MG63 (cell line): Measurements from ENCODE around the gene OR1E1. TPM values are rescaled to one million over a fixed set of nuclear protein-coding genes. Genes with fewer than 3 reads are reported as not detected.
"Not testable (repeated sequence)": the region's sequence is repeated elsewhere in the genome, so short reads cannot be mapped to it uniquely, and the experiment has no call there.

ENCODE experiments used
- DNase-seq: peaks from one replicate; pipeline ENCODE4 v3.0.0-alpha.2; 2020
- H3K27me3 ChIP-seq: fragments of 250-450 bp; sonication (Bioruptor Pico); 2 replicates; pipeline ENCODE4 v1.5.1; 2020; ENCODE audit warnings: mild to moderate bottlenecking, moderate library complexity
- H3K36me3 ChIP-seq: fragments of 250-450 bp; sonication (Bioruptor Pico); 2 replicates; pipeline ENCODE4 v1.5.1; 2020; ENCODE audit warnings: mild to moderate bottlenecking, moderate library complexity
- H3K4me3 ChIP-seq: fragments of 250-450 bp; sonication (Bioruptor Pico); 2 replicates; pipeline ENCODE4 v1.5.1; 2020; ENCODE audit warnings: mild to moderate bottlenecking, moderate library complexity
- H3K9me3 ChIP-seq: fragments of 250-450 bp; sonication (Bioruptor Pico); 2 replicates; pipeline ENCODE4 v1.5.1; 2020; ENCODE audit warnings: mild to moderate bottlenecking, moderate library complexity
- total RNA-seq: library from RNA; depleted of rRNA; stranded (reverse); fragments of >200 nt; shearing (Covaris generic); gene quantifications from 2 replicates; pipeline ENCODE4 v1.2.3, GENCODE V29; 2014; ENCODE audit warnings: low replicate concordance; rRNA removed

OR1E1 gene
- total RNA-seq, result not detected in 2 replicates

DNA sequence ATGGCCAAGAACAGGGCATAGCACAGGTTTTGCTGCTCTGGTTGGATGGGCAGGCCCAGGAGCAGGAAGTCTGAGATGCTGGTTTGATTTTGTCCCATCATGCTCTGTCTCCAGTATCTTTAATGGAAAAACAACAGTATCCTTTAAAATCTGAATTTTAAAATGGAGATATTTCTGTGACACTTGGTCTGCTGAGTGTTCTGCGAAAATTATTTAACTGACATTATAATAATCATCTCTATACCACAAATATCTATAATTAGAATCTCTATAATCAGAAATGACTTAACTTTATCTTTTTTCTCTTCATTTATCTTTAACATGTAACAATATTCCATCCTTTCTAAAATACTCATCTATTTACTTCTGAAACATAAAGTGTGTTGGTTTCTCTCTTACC is at the start of gene OR1E1:
OR1E1 (minus strand) TSS at position 101 of the 400 bp plus-strand sequence; CDS start at position 101, 0 bp downstream.
- H3K36me3 ChIP-seq, result no peaks in the 10 kb centered on the region
- no peaks in the 10 kb centered on the region for H3K27me3 ChIP-seq
- DNase-seq, result no peak
- H3K9me3 ChIP-seq, result no peaks in the 10 kb centered on the region
- no peak within 1 kb of the TSS for H3K4me3 ChIP-seq

- Histone ChIP-seq H3K36me3 (no peaks in the 10 kb centered on the region), H3K27me3 (no peaks in the 10 kb centered on the region), H3K4me3 (no peak overlapping the region), H3K9me3 (no peaks in the 10 kb centered on the region)
- DNase-seq, result no peak
These were observed 49.4 kb upstream of the OR1E1 start for GRCh38 chr17:3447625-3448024.

DNA sequence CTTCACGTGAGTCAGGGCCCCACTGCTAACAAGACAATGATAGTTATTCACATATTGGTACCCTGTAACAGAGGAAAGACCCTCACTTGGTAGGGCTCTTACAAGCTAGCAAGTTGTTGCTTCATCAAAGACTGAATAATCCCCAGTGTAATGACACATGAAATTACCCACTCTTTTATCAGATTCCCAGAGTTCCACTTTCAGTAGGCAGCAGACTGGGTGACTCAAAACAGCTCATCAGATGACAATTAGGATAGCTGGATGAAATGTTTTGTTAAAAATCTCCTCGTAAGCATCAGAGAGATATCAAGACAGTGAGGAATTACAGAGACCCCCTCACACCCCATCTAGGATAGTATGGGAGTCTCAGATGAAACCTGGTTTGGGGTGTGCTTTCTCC is 42.2 kb upstream of the OR1E1 start:
- H3K36me3 ChIP-seq, result no peaks in the 10 kb centered on the region
- H3K9me3 ChIP-seq, result no peaks in the 10 kb centered on the region
- DNase-seq, result no peak
- no peaks in the 10 kb centered on the region for H3K27me3 ChIP-seq
- no peak overlapping the region for H3K4me3 ChIP-seq

GRCh38 chr17:3438368-3438767 is 40.2 kb upstream of the OR1E1 start:
- H3K9me3 ChIP-seq, result no peaks in the 10 kb centered on the region
- no peak overlapping the region for H3K4me3 ChIP-seq
- DNase-seq, result no peak
- no peaks in the 10 kb centered on the region for H3K27me3 ChIP-seq
- no peaks in the 10 kb centered on the region for H3K36me3 ChIP-seq

DNA sequence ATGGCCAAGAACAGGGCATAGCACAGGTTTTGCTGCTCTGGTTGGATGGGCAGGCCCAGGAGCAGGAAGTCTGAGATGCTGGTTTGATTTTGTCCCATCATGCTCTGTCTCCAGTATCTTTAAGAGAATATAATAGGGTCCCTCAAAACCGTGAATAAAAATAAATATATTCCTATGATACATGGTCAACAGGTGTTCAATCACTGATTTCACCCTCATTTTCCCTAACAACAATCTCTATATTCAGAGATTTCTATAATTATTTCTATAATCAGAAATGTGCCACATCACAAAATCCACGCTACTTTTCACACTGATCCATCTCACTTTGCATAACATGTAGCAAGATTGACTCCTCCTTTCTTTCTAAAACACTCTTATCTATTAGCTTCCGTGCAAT is 35.5 kb upstream of the OR1E1 start, which contains the start of gene OR1E2:
OR1E2 (minus strand) TSS at position 101 of the 400 bp plus-strand sequence; CDS start at position 101, 0 bp downstream.
- no peak for DNase-seq
- Histone ChIP-seq H3K27me3 (no peaks in the 10 kb centered on the region), H3K36me3 (no peaks in the 10 kb centered on the region), H3K4me3 (no peak within 1 kb of the TSS), H3K9me3 (no peaks in the 10 kb centered on the region)

GRCh38 chr17:3433215-3433614 is 35.0 kb upstream of the OR1E1 start:
- not testable (repeated sequence) for H3K27me3 ChIP-seq, H3K9me3 ChIP-seq, H3K4me3 ChIP-seq, H3K36me3 ChIP-seq
- DNase-seq, result peak; percentile 6

GRCh38 chr17:3418222-3418621 is 20.0 kb upstream of the OR1E1 start:
- Histone ChIP-seq H3K27me3 (no peaks in the 10 kb centered on the region), H3K36me3 (no peaks in the 10 kb centered on the region), H3K4me3 (no peak overlapping the region), H3K9me3 (no peaks in the 10 kb centered on the region)
- no peak for DNase-seq

DNA sequence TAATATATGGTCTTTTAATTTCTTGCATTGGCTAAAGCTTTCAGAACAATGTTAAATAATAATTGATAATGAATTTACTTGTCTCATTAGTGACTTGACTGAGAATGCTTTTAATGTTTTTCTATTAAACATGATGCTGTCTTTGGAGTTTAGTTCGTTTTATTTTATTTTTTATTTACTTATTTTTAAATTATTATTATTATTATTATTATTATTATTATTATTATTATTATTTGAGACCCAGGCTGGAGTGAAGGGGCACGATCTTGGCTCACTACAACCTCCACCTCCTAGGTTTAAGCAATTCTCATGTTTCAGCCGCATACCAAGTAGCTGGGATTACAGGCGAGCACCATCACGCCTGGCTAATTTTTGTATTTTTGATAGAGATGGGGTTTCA is 17.4 kb upstream of the OR1E1 start:
- DNase-seq, result no peak
- H3K27me3 ChIP-seq, result no peaks in the 10 kb centered on the region

GRCh38 chr17:3412216-3412615 is 14.0 kb upstream of the OR1E1 start:
- not testable (repeated sequence) for H3K4me3 ChIP-seq, H3K27me3 ChIP-seq, DNase-seq, H3K9me3 ChIP-seq, H3K36me3 ChIP-seq

More for the DNA sequence above, 17.4 kb upstream of the OR1E1 start:
- Histone ChIP-seq H3K36me3 (no peaks in the 10 kb centered on the region), H3K4me3 (no peak overlapping the region), H3K9me3 (no peaks in the 10 kb centered on the region)

DNA sequence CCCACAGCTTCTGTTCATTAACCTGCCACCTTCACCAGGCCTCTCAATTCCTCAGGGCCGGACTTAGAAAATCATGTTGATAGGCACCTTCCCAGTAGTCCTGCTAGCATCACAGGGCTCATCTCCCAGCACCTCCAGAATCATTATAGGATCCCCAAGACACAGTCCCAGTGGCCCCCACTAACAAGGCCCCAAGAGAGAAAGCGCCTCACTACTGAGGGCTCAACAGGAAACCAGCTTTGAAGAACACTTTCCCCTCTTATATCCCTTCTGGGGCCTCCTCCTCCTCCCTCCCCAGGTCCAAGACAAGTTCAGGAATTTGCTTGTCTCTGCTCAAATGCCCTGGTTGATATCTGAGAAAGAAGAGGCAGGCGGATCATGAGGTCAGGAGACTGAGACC is 12.9 kb upstream of the OR1E1 start, which contains the start of gene OR3A3:
OR3A3 (plus strand) TSS at position 301 of the 400 bp plus-strand sequence.
- no peak within 1 kb of the TSS for H3K4me3 ChIP-seq
- no peak for DNase-seq
- no peaks in the 10 kb centered on the region for H3K9me3 ChIP-seq
- no peaks in the 10 kb centered on the region for H3K27me3 ChIP-seq
- H3K36me3 ChIP-seq, result no peaks in the 10 kb centered on the region

- H3K36me3 ChIP-seq, H3K27me3 ChIP-seq, DNase-seq, H3K9me3 ChIP-seq, H3K4me3 ChIP-seq: not testable (repeated sequence)
These were observed 5.6 kb upstream of the OR1E1 start for GRCh38 chr17:3403856-3404255.

- no peak for DNase-seq
- Histone ChIP-seq H3K36me3 (no peaks in the 10 kb centered on the region), H3K4me3 (no peak overlapping the region), H3K27me3 (no peaks in the 10 kb centered on the region), H3K9me3 (no peaks in the 10 kb centered on the region)
These were observed 3.6 kb upstream of the OR1E1 start for GRCh38 chr17:3401786-3402185.

DNA sequence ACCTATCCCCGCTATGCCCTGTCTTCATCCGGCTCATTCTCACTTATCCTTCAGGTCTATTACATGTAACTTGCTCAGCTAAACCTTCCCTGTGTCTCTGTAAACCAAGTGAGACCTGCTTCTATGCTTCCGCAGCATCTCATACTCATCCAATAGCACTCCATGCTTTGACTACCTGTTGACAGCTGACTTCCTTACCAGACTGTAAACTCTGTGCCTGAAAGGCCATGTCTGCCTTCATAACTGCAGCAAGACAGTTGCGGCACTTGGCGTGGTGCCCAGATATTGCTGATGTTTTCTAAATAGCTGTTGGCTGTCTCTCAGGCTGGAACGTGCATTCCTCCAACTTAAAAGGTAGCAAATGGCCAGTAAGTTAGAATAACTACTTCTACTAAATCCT is 1.8 kb upstream of the OR1E1 start:
- no peaks in the 10 kb centered on the region for H3K9me3 ChIP-seq
- DNase-seq, result no peak
- H3K4me3 ChIP-seq, result no peak overlapping the region
- H3K36me3 ChIP-seq, result no peaks in the 10 kb centered on the region
- no peaks in the 10 kb centered on the region for H3K27me3 ChIP-seq

GRCh38 chr17:3397801-3398200 is 409 bp downstream of the OR1E1 start:
- not testable (repeated sequence) for H3K9me3 ChIP-seq, H3K4me3 ChIP-seq, H3K36me3 ChIP-seq, H3K27me3 ChIP-seq
- peak; percentile 3 for DNase-seq

GRCh38 chr17:3389791-3390190 is 8.4 kb downstream of the OR1E1 start:
- no peaks in the 10 kb centered on the region for H3K27me3 ChIP-seq
- no peak overlapping the region for H3K4me3 ChIP-seq
- no peaks in the 10 kb centered on the region for H3K9me3 ChIP-seq
- no peaks in the 10 kb centered on the region for H3K36me3 ChIP-seq
- no peak for DNase-seq

- Histone ChIP-seq H3K36me3 (no peaks in the 10 kb centered on the region), H3K27me3 (no peaks in the 10 kb centered on the region), H3K4me3 (no peak within 1 kb of the TSS), H3K9me3 (no peaks in the 10 kb centered on the region)
- DNase-seq, result no peak
These were observed 12.1 kb downstream of the OR1E1 start, which contains the start of gene OR3A2 for GRCh38 chr17:3385869-3386816. OR3A2 (minus strand) TSS chr17:3386308.

DNA sequence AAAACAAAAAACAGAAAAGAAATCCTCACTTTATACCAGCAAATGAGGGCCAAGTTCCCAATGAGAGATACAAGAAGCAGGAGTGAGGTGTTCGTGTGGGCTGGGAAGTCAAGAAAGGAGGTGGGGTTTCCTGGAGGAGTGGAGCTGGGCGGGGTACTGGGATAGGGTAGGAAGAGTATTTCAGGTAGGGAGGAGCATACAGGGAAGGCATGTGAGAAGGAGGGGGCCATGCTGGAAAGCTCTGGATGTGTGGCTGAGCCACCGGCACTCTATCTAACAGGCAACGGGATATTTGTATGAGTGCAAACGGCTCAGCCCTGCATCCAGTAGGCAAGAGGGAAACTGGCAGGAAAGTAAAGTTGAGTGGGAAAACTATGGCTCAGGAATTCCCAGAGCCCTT is 16.3 kb downstream of the OR1E1 start:
- H3K4me3 ChIP-seq, result no peak overlapping the region
- DNase-seq, result no peak
- no peaks in the 10 kb centered on the region for H3K27me3 ChIP-seq
- H3K36me3 ChIP-seq, result no peaks in the 10 kb centered on the region
- H3K9me3 ChIP-seq, result no peaks in the 10 kb centered on the region

DNA sequence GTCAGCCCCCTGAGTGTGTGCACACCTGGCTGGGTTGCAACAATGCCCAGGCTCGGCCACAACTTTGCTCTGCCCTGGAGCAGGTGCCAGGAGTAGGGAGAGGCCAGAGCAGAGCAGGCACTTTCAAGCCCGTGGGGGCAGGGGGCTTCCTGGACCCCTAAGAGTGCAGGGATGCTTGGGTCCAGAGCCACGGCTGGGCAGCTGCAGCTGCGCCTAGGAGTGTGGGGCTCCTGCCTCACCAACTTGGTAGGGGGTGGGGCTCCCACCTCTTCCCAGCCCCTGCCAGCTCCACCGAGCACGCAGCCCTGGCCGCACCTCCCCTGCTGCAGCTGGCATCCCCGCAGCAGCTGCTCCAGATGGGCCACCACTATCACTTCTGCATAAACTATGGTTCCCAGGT is 19.9 kb downstream of the OR1E1 start:
- no peak for DNase-seq
- no peaks in the 10 kb centered on the region for H3K9me3 ChIP-seq
- no peaks in the 10 kb centered on the region for H3K36me3 ChIP-seq
- no peaks in the 10 kb centered on the region for H3K27me3 ChIP-seq
- H3K4me3 ChIP-seq, result no peak overlapping the region
